Parathyroid adenoma (tissue), 2 donors: ENCODE data around the gene PRSS21.

Experiments used
- H2AFZ ChIP-seq: fragments of 300-600 bp; sonication (generic); one replicate; pipeline ENCODE4 v1.7.0; 2017; ENCODE audit warnings: antibody characterized with exemption, mild to moderate bottlenecking
- H3K27ac ChIP-seq: fragments of 300-600 bp; sonication (generic); one replicate; pipeline ENCODE4 v1.7.0; 2017
- H3K27me3 ChIP-seq: fragments of 300-600 bp; sonication (generic); one replicate; pipeline ENCODE4 v1.7.0; 2017; ENCODE audit warnings: low read length; ENCODE audit not compliant: control insufficient read depth, insufficient read depth
- H3K36me3 ChIP-seq: fragments of 300-600 bp; sonication (generic); one replicate; pipeline ENCODE4 v1.7.0; 2017; ENCODE audit warnings: low read length; ENCODE audit not compliant: control insufficient read depth, insufficient read depth
- H3K4me1 ChIP-seq: fragments of 300-600 bp; sonication (generic); one replicate; pipeline ENCODE4 v1.7.0; 2017; ENCODE audit warnings: control low read depth
- H3K4me2 ChIP-seq: fragments of 300-600 bp; sonication (generic); one replicate; pipeline ENCODE4 v1.7.0; 2017; ENCODE audit warnings: low read length
- H3K4me3 ChIP-seq: fragments of 300-600 bp; sonication (generic); one replicate; pipeline ENCODE4 v1.7.0; 2017; ENCODE audit warnings: low read depth, low read length
- H3K79me2 ChIP-seq: fragments of 300-600 bp; sonication (generic); one replicate; pipeline ENCODE4 v1.7.0; 2017; ENCODE audit warnings: control low read depth
- H3K9ac ChIP-seq: fragments of 300-600 bp; sonication (generic); one replicate; pipeline ENCODE4 v1.7.0; 2017; ENCODE audit warnings: mild to moderate bottlenecking
- H3K9me3 ChIP-seq: fragments of 300-600 bp; sonication (generic); one replicate; pipeline ENCODE4 v1.7.0; 2017; ENCODE audit warnings: low read length; ENCODE audit not compliant: control insufficient read depth
- TF ChIP-seq, protein P1 (sequence below): fragments of 300-600 bp; sonication (generic); IDR thresholded peaks from one replicate; pipeline ENCODE4 v1.7.0; 2017; ENCODE audit warnings: antibody characterized with exemption, mild to moderate bottlenecking
- donor health status: primary hyperparathyroidism.

Gene PRSS21

GRCh38 chr16:2816751-2817339, at the start of gene PRSS21:
Gene PRSS21, plus strand, starts transcription at chr16:2817237. Its CDS starts 32 bp downstream, at chr16:2817269.
- no peaks in the 10 kb centered on the region for H3K9me3 ChIP-seq
- no peak within 1 kb of the TSS for H3K4me2 ChIP-seq
- H3K27ac ChIP-seq = no peak within 1 kb of the TSS
- H3K27me3 ChIP-seq = no peaks in the 10 kb centered on the region
- TF ChIP-seq, protein P1, sequence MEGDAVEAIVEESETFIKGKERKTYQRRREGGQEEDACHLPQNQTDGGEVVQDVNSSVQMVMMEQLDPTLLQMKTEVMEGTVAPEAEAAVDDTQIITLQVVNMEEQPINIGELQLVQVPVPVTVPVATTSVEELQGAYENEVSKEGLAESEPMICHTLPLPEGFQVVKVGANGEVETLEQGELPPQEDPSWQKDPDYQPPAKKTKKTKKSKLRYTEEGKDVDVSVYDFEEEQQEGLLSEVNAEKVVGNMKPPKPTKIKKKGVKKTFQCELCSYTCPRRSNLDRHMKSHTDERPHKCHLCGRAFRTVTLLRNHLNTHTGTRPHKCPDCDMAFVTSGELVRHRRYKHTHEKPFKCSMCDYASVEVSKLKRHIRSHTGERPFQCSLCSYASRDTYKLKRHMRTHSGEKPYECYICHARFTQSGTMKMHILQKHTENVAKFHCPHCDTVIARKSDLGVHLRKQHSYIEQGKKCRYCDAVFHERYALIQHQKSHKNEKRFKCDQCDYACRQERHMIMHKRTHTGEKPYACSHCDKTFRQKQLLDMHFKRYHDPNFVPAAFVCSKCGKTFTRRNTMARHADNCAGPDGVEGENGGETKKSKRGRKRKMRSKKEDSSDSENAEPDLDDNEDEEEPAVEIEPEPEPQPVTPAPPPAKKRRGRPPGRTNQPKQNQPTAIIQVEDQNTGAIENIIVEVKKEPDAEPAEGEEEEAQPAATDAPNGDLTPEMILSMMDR = no peak
- H3K36me3 ChIP-seq = no peaks in the 10 kb centered on the region
- no peak within 1 kb of the TSS for H3K4me3 ChIP-seq
- no peaks in the 10 kb centered on the region for H3K79me2 ChIP-seq
- no peak within 1 kb of the TSS for H3K9ac ChIP-seq
- H2AFZ ChIP-seq = no peak within 1 kb of the TSS
- H3K4me1 ChIP-seq = no peaks in the 10 kb centered on the region

DNA sequence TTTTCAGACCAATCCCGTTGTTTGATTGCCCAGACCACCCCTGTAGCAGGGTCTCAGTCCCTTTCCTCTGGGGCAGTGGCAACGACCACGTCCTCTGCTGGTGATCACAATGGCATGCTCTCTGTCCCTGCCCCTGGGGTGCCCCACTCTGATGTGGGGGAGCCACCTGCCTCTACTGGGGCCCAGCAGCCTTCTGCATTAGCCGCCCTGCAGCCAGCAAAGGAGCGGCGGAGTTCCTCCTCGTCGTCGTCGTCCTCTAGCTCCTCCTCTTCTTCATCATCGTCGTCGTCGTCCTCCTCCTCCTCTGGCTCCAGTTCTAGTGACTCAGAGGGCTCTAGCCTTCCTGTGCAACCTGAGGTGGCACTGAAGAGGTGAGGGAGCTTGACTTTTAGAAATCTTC, 49.1 kb upstream of the PRSS21 start:
- peaks cover 49% of the 10 kb centered on the region for H3K79me2 ChIP-seq
- H3K36me3 ChIP-seq = no peaks in the 10 kb centered on the region
- no peaks in the 10 kb centered on the region for H3K9me3 ChIP-seq
- no peak overlapping the region for H3K9ac ChIP-seq
- H2AFZ ChIP-seq = no peak overlapping the region
- H3K27me3 ChIP-seq = no peaks in the 10 kb centered on the region
- no peaks in the 10 kb centered on the region for H3K4me1 ChIP-seq
- TF ChIP-seq, protein P1 = no peak
- no peak overlapping the region for H3K4me3 ChIP-seq
- no peak overlapping the region for H3K27ac ChIP-seq
- no peak overlapping the region for H3K4me2 ChIP-seq

- Histone ChIP-seq H3K4me1 (no peaks in the 10 kb centered on the region), H3K9ac (no peak overlapping the region), H3K79me2 (peaks cover 49% of the 10 kb centered on the region), H3K4me2 (no peak overlapping the region), H3K36me3 (no peaks in the 10 kb centered on the region), H3K4me3 (no peak overlapping the region), H2AFZ (no peak overlapping the region), H3K9me3 (no peaks in the 10 kb centered on the region), H3K27me3 (no peaks in the 10 kb centered on the region), H3K27ac (no peak overlapping the region)
- TF ChIP-seq, protein P1 = no peak
These were observed 48.5 kb upstream of the PRSS21 start for GRCh38 chr16:2768403-2769089.

GRCh38 chr16:2769100-2769529, 47.9 kb upstream of the PRSS21 start:
- Histone ChIP-seq H3K27me3 (no peaks in the 10 kb centered on the region), H3K4me3 (no peak overlapping the region), H3K4me2 (no peak overlapping the region), H3K27ac (no peak overlapping the region), H3K79me2 (peaks cover 44% of the 10 kb centered on the region), H2AFZ (no peak overlapping the region), H3K9ac (no peak overlapping the region), H3K9me3 (no peaks in the 10 kb centered on the region), H3K4me1 (no peaks in the 10 kb centered on the region), H3K36me3 (no peaks in the 10 kb centered on the region)
- TF ChIP-seq, protein P1 = no peak

DNA sequence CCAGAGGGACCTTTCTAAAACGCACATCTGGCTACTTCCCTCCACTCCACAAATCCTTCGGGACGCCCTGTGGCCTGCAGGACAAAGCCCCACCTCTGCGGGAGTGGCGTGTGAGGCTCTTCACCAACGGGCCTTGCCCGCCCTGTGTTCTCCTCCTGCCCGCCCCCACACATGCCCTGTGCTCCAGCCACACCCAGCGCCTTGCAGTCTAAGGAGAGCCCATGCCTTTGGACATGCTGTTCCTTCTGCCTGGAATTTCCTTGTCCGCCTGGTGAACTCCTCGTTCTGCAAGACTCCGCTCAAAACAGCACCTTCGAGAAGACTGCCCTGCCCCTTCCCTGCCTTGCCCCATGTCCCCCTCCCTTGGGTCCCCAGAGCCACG, 47.4 kb upstream of the PRSS21 start:
- H3K36me3 ChIP-seq = no peaks in the 10 kb centered on the region

More for the DNA sequence above, 47.4 kb upstream of the PRSS21 start:
- Histone ChIP-seq H3K27ac (no peak overlapping the region), H3K79me2 (peaks cover 39% of the 10 kb centered on the region), H3K9ac (no peak overlapping the region), H3K4me2 (no peak overlapping the region), H3K4me1 (no peaks in the 10 kb centered on the region), H2AFZ (no peak overlapping the region), H3K9me3 (no peaks in the 10 kb centered on the region), H3K27me3 (no peaks in the 10 kb centered on the region), H3K4me3 (no peak overlapping the region)
- TF ChIP-seq, protein P1 = no peak
